Gastroesophageal sphincter (tissue), 4 donors: ENCODE measurements around the gene ELOF1. TPM values are rescaled to one million over a fixed set of nuclear protein-coding genes. Genes with fewer than 3 reads are reported as not detected.
"Not testable (repeated sequence)": the region's sequence is repeated elsewhere in the genome, so short reads cannot be mapped to it uniquely, and the experiment has no call there.

ENCODE experiments used
- ATAC-seq: fragments of 150-250 bp; one replicate; pipeline ENCODE4 v1.9.1; 2016; ENCODE audit warnings: mild to moderate bottlenecking, moderate library complexity
- H3K27ac ChIP-seq, 4 donors: fragments of 200-600 bp; sonication (generic) in 3 of 4; 1 replicate in 3 of 4; 2 replicates in 1 of 4; pipeline ENCODE4 v1.5.1; 2016 to 2019
- H3K27me3 ChIP-seq: fragments of 200-600 bp; sonication (generic); one replicate; pipeline ENCODE4 v1.5.1; 2019
- H3K36me3 ChIP-seq, 2 donors: fragments of 200-600 bp; sonication (generic); one replicate each; pipeline ENCODE4 v1.5.1; 2019; ENCODE audit warnings: control low read depth in 1 of 2
- H3K4me1 ChIP-seq, 3 donors: fragments of 200-600 bp; sonication (generic); 1 replicate in 2 of 3; 2 replicates in 1 of 3; pipeline ENCODE4 v1.5.1; 2016 to 2019; ENCODE audit warnings: control low read depth in 2 of 3
- H3K4me3 ChIP-seq, 2 donors: fragments of 200-600 bp; sonication (generic); one replicate each; pipeline ENCODE4 v1.5.1; 2019; ENCODE audit warnings: mild to moderate bottlenecking in 1 of 2, moderate library complexity in 1 of 2
- H3K9me3 ChIP-seq, 3 donors: fragments of 200-600 bp; sonication (generic); one replicate each; pipeline ENCODE4 v1.5.1; 2017 to 2019; ENCODE audit warnings: control low read depth in 2 of 3
- EP300 ChIP-seq: sonication (generic); formaldehyde crosslinking; IDR thresholded peaks from one replicate; pipeline ENCODE4 v1.6.1; 2017; ENCODE audit warnings: antibody characterized with exemption, mild to moderate bottlenecking
- POLR2A ChIP-seq, 2 donors: fragments of 450-650 bp; IDR thresholded peaks; one replicate each; pipeline ENCODE4 v1.6.1; 2017; ENCODE audit warnings: antibody characterized with exemption in 2 of 2, mild to moderate bottlenecking in 2 of 2, moderate library complexity in 1 of 2
- POLR2AphosphoS5 ChIP-seq: sonication (generic); formaldehyde crosslinking; IDR thresholded peaks from one replicate; pipeline ENCODE4 v1.6.1; 2017; ENCODE audit warnings: antibody characterized with exemption
- WGBS, 2 donors: methylation state at CpG; one replicate each; pipeline ENCODE4 v1.1.5; 2018; ENCODE audit warnings: low coverage in 1 of 2; 5-methylcytosine and 5-hydroxymethylcytosine counted together
- total RNA-seq, 4 donors: library from RNA; depleted of rRNA; stranded (reverse); fragments of >200 nt; gene quantifications; one replicate each; pipeline ENCODE4 v1.1.0, GENCODE V29; 2016
- TF ChIP-seq, protein P1 (sequence below), 4 experiments: fragments of 200-600 bp in 2 of 4; fragments of 450-650 bp in 2 of 4; sonication (generic) in 1 of 4; IDR thresholded peaks; one replicate each; pipeline ENCODE4 v1.5.1; 2017 to 2019; ENCODE audit warnings: antibody characterized with exemption in 4 of 4, mild to moderate bottlenecking in 2 of 4, moderate library complexity in 2 of 4

ELOF1 gene
- total RNA-seq, 4 donors from 2014 or later = 19.1 to 49.4 (median 32.0) TPM

DNA sequence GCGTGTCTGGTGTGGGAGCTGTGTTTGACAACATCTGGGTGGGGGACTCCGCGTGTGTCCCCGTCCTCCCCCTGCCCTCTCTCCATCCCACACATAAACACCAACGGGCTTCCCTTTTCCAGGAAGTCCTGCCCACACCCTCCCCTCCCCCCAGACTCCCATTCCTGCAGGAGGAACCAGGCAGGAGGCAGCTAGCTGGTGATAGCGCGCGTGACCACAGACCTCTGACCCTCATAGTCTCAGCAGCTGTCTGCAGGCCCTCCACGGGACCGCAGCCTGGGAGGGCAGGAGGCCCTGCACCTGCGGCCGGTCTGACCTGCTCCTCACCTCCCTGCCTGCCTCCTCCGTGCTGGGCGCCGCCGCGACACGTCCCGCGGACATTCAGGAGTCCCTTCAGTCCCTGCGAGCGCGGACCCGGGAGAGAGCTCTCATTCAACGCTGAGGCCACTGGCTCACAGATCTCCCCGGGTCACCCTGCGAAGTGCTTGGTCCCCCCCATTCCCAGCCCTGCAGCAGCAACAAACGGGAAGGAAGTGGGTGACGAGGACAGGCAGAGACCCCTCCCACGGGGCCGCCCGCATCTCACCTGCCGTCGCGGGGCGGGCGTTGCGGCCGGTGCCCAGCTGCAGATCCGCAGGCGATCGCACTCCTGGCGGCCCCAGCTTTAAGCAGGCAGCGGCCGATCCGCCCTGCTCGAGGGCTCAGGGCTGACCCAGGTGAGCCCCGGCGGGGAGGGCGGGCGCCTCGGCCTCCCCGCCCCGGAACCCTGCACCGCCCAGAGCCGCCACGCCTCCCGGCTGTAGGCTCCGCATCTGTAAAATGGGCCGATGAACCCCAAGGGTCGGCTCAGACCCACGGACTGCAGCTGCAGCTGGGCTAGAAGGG lies 19.5 kb upstream of the ELOF1 start:
- Histone ChIP-seq H3K27ac (peak overlapping the region in 2 of 4 donors; percentile 24 to 48), H3K36me3 (no peaks in the 10 kb centered on the region), H3K27me3 (peaks cover 26% of the 10 kb centered on the region), H3K4me1 (peaks cover 0 to 13% (median 4%) of the 10 kb centered on the region in 3 donors), H3K4me3 (peak overlapping the region in 1 of 2 donors; percentile 43), H3K9me3 (no peaks in the 10 kb centered on the region)
- TF ChIP-seq POLR2A (IDR thresholded peaks at IDR 0.05) = no peak
- TF ChIP-seq, protein P1, sequence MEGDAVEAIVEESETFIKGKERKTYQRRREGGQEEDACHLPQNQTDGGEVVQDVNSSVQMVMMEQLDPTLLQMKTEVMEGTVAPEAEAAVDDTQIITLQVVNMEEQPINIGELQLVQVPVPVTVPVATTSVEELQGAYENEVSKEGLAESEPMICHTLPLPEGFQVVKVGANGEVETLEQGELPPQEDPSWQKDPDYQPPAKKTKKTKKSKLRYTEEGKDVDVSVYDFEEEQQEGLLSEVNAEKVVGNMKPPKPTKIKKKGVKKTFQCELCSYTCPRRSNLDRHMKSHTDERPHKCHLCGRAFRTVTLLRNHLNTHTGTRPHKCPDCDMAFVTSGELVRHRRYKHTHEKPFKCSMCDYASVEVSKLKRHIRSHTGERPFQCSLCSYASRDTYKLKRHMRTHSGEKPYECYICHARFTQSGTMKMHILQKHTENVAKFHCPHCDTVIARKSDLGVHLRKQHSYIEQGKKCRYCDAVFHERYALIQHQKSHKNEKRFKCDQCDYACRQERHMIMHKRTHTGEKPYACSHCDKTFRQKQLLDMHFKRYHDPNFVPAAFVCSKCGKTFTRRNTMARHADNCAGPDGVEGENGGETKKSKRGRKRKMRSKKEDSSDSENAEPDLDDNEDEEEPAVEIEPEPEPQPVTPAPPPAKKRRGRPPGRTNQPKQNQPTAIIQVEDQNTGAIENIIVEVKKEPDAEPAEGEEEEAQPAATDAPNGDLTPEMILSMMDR (IDR thresholded peaks at IDR 0.05) = no peak
- TF ChIP-seq EP300 = no peak
- WGBS, 2 donors = 0% methylated on average over 1 of the region's 62 CpGs; no CpG with 5 or more reads in 1 of the 2 donors
- peak; percentile 44 for ATAC-seq

DNA sequence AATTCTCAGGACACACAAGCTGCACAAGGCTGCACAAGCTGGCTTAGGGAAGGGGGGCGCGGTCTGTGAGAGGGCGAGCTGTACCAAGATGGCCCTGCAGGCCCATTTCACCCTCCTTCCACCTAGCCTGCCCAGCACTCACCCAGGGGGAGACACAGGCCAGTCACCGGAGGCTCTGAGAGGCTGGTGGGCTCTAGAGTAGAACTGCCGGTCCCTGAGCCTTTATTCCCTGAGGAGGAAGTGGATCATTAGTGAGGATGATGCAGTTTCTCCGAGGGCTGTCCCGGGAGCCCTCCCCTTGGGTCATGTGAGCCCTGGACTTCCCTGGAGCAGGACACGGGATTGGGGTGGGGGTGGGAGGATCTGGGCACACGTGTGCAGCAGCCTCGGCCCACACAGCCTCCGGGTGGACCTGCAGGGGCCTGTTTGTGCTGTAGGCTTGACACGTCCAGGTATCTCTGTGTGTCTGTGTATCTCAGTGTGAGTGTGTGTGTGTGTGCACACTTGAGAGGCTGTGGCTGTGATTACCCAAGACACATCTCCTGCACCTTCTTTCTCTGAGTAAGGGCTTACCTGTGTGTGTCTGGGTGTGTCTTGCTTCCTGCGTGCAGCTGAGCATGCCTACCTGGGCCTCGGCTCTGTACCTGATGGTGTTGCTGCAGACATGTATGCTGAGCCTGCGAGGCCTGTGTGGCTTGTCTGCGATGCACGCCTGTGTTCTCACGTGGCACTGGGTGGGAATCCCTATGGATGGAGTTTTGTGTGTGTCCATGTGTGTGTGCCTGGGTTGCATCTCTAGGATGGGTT lies 18.6 kb upstream of the ELOF1 start, which contains the start of gene ACP5:
Gene ACP5 (minus strand): TSS at position 195 of the 807 bp plus-strand sequence. CDS start 328 bp downstream, outside the sequence.
- no peak for ATAC-seq
- 74 to 100% methylated on average over 1 to 6 of the region's 18 CpGs for WGBS, 2 donors
- peak within 1 kb of the TSS in 1 of 2 donors; percentile 43 for H3K4me3 ChIP-seq
- TF ChIP-seq POLR2AphosphoS5 (no peak), EP300 (no peak)
- H3K27ac ChIP-seq = peak within 1 kb of the TSS in 2 of 4 donors; percentile 24 to 48
- peaks cover 0 to 13% (median 4%) of the 10 kb centered on the region in 3 donors for H3K4me1 ChIP-seq
- peaks cover 26% of the 10 kb centered on the region for H3K27me3 ChIP-seq
- H3K9me3 ChIP-seq = no peaks in the 10 kb centered on the region
- no peaks in the 10 kb centered on the region for H3K36me3 ChIP-seq

DNA sequence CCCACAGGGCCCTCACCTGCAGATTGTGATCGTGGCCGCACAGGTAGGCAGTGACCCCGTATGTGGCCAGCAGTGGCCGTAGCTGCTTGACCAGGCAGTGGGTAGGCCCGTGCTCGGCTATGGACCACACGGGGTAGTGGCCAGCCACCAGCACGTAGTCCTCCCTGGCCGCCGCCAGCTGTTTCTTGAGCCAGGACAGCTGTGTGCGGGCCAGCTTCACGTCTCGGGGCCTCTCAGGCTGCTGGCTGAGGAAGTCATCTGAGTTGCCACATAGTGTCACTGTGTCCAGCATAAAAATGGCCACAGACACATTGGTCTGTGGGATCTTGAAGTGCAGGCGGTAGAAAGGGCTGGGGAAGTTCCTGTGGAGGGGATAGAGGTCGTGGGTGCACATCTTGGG lies 17.2 kb upstream of the ELOF1 start:
- no peak for ATAC-seq
- H3K4me3 ChIP-seq = no peak overlapping the region
- no CpG with 5 or more reads among the region's 15 CpGs for WGBS, 2 donors
- TF ChIP-seq EP300 (no peak), POLR2A (IDR thresholded peaks at IDR 0.05) (no peak), POLR2AphosphoS5 (no peak)
- TF ChIP-seq, protein P1 (IDR thresholded peaks at IDR 0.05) = no peak
- H3K27ac ChIP-seq = no peak overlapping the region
- H3K9me3 ChIP-seq = no peaks in the 10 kb centered on the region
- H3K4me1 ChIP-seq = peaks cover 0 to 13% (median 4%) of the 10 kb centered on the region in 3 donors
- peaks cover 26% of the 10 kb centered on the region for H3K27me3 ChIP-seq
- no peaks in the 10 kb centered on the region for H3K36me3 ChIP-seq

DNA sequence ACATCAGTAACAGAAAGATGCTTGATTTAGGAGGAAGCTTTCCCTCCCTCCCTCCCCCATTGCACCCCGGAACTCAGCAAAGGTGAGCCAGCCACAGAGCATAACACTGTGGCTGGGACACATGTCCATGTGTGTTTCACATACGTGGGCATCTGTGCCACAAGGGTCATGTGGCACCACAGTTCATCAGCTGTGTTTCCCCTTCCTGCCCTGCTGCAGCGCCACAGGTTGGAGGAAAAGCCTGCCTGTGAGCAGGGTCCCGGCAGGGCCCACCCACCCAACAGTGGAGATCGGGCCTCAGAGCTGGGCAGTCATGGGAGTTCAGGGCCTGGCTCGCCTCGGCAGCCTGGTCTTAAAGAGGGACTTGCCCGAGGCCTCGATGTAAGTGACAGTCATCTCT lies 15.7 kb upstream of the ELOF1 start:
- TF ChIP-seq, protein P1 (IDR thresholded peaks at IDR 0.05) = no peak
- no peak for TF ChIP-seq POLR2A (IDR thresholded peaks at IDR 0.05)
- peaks cover 25% of the 10 kb centered on the region for H3K27me3 ChIP-seq
- no peak for ATAC-seq
- no peak overlapping the region for H3K27ac ChIP-seq
- H3K4me1 ChIP-seq = peaks cover 0 to 13% (median 4%) of the 10 kb centered on the region in 3 donors
- H3K4me3 ChIP-seq = no peak overlapping the region
- no CpG with 5 or more reads among the region's 9 CpGs for WGBS, 2 donors
- no peaks in the 10 kb centered on the region for H3K9me3 ChIP-seq
- H3K36me3 ChIP-seq = no peaks in the 10 kb centered on the region

DNA sequence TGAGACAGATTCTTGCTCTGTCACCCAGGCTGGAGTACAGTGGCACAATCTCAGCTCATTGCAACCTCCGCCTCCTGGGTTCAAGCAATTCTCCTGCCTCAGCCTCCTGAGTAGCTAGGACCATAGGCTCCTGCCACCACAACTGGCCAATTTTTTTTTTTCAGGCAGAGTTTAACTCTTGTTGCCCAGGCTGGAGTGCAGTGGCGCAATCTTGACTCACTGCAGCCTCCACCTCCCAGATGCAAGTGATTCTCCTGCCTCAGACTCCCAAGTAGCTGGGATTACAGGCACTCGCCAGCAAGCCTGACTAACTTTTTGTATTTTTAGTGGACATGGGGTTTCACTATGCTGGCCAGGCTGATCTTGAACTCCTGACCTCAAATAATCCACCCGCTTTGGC lies 14.7 kb upstream of the ELOF1 start:
- ATAC-seq, H3K9me3 ChIP-seq, H3K4me3 ChIP-seq, H3K27ac ChIP-seq, H3K36me3 ChIP-seq: not testable (repeated sequence)
- 89 to 97% methylated on average over 3 of the region's 4 CpGs for WGBS, 2 donors
- Histone ChIP-seq H3K27me3 (peaks cover 16% of the 10 kb centered on the region), H3K4me1 (peaks cover 0 to 10% (median 4%) of the 10 kb centered on the region in 3 donors)

DNA sequence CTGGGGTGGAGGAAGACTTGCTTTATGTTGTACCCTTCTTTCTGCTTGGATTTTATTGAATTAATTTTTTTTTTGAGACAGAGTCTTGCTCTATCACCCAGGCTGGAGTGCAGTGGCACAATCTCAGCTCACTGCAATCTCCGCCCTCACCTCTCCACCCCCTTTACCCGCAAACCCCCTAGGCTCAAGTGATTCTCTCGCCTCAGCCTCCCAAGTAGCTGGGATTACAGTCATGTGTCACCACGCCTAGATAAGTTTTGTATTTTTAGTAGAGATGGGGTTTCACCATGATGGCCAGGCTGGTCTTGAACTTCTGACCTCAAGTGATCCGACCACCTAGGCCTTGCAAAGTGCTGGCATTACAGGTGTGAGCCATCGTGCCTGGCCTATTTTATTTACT lies 14.3 kb upstream of the ELOF1 start:
- not testable (repeated sequence) for H3K4me1 ChIP-seq, H3K36me3 ChIP-seq, ATAC-seq, H3K9me3 ChIP-seq, H3K4me3 ChIP-seq, H3K27ac ChIP-seq
- WGBS, 2 donors = 72 to 100% methylated on average over 1 to 6 of the region's 6 CpGs
- H3K27me3 ChIP-seq = peaks cover 12% of the 10 kb centered on the region
